ENCODE measurements around the gene CD24. TPM values are rescaled to one million over a fixed set of nuclear protein-coding genes. Genes with fewer than 3 reads are reported as not detected.
A peak's percentile ranks its signal among the peaks of the same experiment; 100 is the strongest.

The CD24 gene
- polyA plus RNA-seq, 2 of the 4 experiments (the other 2 are of a cell fraction) = 284 to 602 TPM

DNA sequence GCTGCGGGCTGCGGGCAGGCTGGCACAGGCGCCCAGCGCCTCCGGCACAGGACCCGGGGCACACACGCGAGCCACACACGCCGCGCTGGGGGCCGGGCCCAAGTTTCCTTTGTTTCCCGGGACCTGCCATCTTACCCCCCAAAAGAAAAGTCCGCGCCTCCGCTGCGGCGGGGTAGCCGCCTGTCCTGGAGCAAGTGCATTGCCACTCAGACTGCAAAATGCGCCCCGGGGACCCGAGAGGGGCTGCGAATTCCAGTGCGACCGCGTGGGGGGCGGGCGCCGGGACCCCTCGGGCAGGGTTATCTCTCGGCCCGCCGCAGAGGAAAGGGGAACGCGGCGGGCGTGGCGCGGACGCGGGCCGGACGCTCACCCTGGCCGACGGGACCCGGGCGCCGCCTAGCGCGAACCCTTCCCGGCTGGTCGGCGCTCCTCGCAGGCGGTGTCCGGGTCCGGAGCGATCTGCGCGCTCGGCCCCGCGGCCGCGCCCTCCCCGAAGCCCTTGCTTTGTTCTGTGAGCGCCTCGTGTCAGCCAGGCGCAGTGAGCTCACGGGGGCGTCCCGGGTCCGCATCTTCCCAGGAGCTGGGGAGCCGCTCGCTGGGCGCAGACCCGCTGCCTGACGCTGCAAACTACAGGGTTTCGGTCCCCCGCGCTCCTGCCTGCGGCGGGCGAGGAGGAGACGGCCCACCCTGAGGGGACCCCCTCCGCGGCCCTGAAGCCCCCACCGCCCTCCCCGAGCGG, 639 bp upstream of the CD24 start:
- POLR2A ChIA-PET = no interaction called here
- CTCF ChIA-PET = no interaction called here
- ATAC-seq (peak; percentile 78 to 86), DNase-seq (ENCODE audit: low read depth in 1 of 2, low spot score in 1 of 2) (peak; percentile 18 to 53), FAIRE-seq (no peak)
- peak overlapping the region; percentile 74 for H3K4me2 ChIP-seq
- peak overlapping the region; percentile 95 to 99 for H3K27ac ChIP-seq
- WGBS (ENCODE audit: missing lambda C conversion rate) = no CpG with 5 or more reads among the region's 90 CpGs
- peaks cover 18% of the 10 kb centered on the region for H3K4me1 ChIP-seq
- peak overlapping the region; percentile 99 for H3K4me3 ChIP-seq
- no peaks in the 10 kb centered on the region for H3K9me3 ChIP-seq
- TF ChIP-seq ZFP36 (IDR thresholded peaks at IDR 0.05; ENCODE audit: borderline replicate concordance, partially characterized antibody) (no peak), NR3C1 (IDR thresholded peaks at IDR 0.05) (no peak), PHF8 (IDR thresholded peaks at IDR 0.05; ENCODE audit: borderline replicate concordance, low read depth) (peak; percentile 45; the same call in 1 of the 2 replicates), POLR2A (IDR thresholded peaks at IDR 0.05; ENCODE audit: low read length) (peak; percentile 21; the same call in 1 of the 2 replicates), BHLHE40 (IDR thresholded peaks at IDR 0.05; ENCODE audit: low read depth, low read length) (no peak), HOXA7 (CRISPR knock-in tag; IDR thresholded peaks at IDR 0.05) (no peak), CBX8 (IDR thresholded peaks at IDR 0.05) (no peak), GATA3 (IDR thresholded peaks at IDR 0.05; ENCODE audit: borderline replicate concordance) (no peak), TP53 (CRISPR knock-in tag; IDR thresholded peaks at IDR 0.05) (no peak), RCOR1 (IDR thresholded peaks at IDR 0.05; ENCODE audit: low read depth, low read length) (no peak), RAD21 (conservative IDR thresholded peaks at IDR 0.05 in 1 of 2, IDR thresholded peaks at IDR 0.05 in 1 of 2) (peak; percentile 23 to 68; a peak in 4 of 5 replicates), CBX2 (IDR thresholded peaks at IDR 0.05; ENCODE audit: borderline replicate concordance, low read depth) (no peak), CHD2 (IDR thresholded peaks at IDR 0.05; ENCODE audit: low read length, partially characterized antibody) (no peak), SREBF2 (IDR thresholded peaks at IDR 0.05) (no peak), SMC3 (IDR thresholded peaks at IDR 0.05) (peak; percentile 58), HOXB5 (CRISPR knock-in tag; IDR thresholded peaks at IDR 0.05) (no peak), FOSL2 (IDR thresholded peaks at IDR 0.05) (no peak), FOSL2 (CRISPR knock-in tag; IDR thresholded peaks at IDR 0.05) (no peak), TFCP2L1 (CRISPR knock-in tag; IDR thresholded peaks at IDR 0.05) (no peak), NFE2L2 (conservative IDR thresholded peaks at IDR 0.05; ENCODE audit: low read length) (no peak), HOXB13 (CRISPR knock-in tag; IDR thresholded peaks at IDR 0.05; ENCODE audit: low read depth) (no peak), EHF (CRISPR knock-in tag; IDR thresholded peaks at IDR 0.05) (no peak), KDM5A (IDR thresholded peaks at IDR 0.05) (no peak), EP300 (IDR thresholded peaks at IDR 0.05) (no peak)
- TF ChIP-seq, protein P1, sequence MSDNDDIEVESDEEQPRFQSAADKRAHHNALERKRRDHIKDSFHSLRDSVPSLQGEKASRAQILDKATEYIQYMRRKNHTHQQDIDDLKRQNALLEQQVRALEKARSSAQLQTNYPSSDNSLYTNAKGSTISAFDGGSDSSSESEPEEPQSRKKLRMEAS (IDR thresholded peaks at IDR 0.05) = peak; percentile 48; the same call in 1 of the 2 replicates
- TF ChIP-seq, protein P2, sequence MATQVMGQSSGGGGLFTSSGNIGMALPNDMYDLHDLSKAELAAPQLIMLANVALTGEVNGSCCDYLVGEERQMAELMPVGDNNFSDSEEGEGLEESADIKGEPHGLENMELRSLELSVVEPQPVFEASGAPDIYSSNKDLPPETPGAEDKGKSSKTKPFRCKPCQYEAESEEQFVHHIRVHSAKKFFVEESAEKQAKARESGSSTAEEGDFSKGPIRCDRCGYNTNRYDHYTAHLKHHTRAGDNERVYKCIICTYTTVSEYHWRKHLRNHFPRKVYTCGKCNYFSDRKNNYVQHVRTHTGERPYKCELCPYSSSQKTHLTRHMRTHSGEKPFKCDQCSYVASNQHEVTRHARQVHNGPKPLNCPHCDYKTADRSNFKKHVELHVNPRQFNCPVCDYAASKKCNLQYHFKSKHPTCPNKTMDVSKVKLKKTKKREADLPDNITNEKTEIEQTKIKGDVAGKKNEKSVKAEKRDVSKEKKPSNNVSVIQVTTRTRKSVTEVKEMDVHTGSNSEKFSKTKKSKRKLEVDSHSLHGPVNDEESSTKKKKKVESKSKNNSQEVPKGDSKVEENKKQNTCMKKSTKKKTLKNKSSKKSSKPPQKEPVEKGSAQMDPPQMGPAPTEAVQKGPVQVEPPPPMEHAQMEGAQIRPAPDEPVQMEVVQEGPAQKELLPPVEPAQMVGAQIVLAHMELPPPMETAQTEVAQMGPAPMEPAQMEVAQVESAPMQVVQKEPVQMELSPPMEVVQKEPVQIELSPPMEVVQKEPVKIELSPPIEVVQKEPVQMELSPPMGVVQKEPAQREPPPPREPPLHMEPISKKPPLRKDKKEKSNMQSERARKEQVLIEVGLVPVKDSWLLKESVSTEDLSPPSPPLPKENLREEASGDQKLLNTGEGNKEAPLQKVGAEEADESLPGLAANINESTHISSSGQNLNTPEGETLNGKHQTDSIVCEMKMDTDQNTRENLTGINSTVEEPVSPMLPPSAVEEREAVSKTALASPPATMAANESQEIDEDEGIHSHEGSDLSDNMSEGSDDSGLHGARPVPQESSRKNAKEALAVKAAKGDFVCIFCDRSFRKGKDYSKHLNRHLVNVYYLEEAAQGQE (IDR thresholded peaks at IDR 0.05) = no peak
- TF ChIP-seq, protein P3, sequence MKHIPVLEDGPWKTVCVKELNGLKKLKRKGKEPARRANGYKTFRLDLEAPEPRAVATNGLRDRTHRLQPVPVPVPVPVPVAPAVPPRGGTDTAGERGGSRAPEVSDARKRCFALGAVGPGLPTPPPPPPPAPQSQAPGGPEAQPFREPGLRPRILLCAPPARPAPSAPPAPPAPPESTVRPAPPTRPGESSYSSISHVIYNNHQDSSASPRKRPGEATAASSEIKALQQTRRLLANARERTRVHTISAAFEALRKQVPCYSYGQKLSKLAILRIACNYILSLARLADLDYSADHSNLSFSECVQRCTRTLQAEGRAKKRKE (CRISPR knock-in tag; IDR thresholded peaks at IDR 0.05; ENCODE audit: low read depth) = no peak
- TF ChIP-seq, protein P4, sequence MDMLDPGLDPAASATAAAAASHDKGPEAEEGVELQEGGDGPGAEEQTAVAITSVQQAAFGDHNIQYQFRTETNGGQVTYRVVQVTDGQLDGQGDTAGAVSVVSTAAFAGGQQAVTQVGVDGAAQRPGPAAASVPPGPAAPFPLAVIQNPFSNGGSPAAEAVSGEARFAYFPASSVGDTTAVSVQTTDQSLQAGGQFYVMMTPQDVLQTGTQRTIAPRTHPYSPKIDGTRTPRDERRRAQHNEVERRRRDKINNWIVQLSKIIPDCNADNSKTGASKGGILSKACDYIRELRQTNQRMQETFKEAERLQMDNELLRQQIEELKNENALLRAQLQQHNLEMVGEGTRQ (IDR thresholded peaks at IDR 0.05) = no peak
- TF ChIP-seq, protein P5, sequence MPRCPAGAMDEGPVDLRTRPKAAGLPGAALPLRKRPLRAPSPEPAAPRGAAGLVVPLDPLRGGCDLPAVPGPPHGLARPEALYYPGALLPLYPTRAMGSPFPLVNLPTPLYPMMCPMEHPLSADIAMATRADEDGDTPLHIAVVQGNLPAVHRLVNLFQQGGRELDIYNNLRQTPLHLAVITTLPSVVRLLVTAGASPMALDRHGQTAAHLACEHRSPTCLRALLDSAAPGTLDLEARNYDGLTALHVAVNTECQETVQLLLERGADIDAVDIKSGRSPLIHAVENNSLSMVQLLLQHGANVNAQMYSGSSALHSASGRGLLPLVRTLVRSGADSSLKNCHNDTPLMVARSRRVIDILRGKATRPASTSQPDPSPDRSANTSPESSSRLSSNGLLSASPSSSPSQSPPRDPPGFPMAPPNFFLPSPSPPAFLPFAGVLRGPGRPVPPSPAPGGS (IDR thresholded peaks at IDR 0.05) = no peak
- TF ChIP-seq, protein P6, sequence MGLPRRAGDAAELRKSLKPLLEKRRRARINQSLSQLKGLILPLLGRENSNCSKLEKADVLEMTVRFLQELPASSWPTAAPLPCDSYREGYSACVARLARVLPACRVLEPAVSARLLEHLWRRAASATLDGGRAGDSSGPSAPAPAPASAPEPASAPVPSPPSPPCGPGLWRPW (IDR thresholded peaks at IDR 0.05) = no peak
- TF ChIP-seq, protein P7, sequence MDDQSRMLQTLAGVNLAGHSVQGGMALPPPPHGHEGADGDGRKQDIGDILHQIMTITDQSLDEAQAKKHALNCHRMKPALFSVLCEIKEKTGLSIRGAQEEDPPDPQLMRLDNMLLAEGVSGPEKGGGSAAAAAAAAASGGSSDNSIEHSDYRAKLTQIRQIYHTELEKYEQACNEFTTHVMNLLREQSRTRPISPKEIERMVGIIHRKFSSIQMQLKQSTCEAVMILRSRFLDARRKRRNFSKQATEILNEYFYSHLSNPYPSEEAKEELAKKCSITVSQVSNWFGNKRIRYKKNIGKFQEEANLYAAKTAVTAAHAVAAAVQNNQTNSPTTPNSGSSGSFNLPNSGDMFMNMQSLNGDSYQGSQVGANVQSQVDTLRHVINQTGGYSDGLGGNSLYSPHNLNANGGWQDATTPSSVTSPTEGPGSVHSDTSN (IDR thresholded peaks at IDR 0.05) = no peak
- TF ChIP-seq, protein P8, sequence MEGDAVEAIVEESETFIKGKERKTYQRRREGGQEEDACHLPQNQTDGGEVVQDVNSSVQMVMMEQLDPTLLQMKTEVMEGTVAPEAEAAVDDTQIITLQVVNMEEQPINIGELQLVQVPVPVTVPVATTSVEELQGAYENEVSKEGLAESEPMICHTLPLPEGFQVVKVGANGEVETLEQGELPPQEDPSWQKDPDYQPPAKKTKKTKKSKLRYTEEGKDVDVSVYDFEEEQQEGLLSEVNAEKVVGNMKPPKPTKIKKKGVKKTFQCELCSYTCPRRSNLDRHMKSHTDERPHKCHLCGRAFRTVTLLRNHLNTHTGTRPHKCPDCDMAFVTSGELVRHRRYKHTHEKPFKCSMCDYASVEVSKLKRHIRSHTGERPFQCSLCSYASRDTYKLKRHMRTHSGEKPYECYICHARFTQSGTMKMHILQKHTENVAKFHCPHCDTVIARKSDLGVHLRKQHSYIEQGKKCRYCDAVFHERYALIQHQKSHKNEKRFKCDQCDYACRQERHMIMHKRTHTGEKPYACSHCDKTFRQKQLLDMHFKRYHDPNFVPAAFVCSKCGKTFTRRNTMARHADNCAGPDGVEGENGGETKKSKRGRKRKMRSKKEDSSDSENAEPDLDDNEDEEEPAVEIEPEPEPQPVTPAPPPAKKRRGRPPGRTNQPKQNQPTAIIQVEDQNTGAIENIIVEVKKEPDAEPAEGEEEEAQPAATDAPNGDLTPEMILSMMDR (IDR thresholded peaks at IDR 0.05) = peak; percentile 50; the same call in 2 of the 3 replicates
